Frontal cortex (tissue), 4 donors: ENCODE measurements around the gene AKT2. TPM values are rescaled to one million over a fixed set of nuclear protein-coding genes. Genes with fewer than 3 reads are reported as not detected.

ENCODE experiments used
- DNase-seq, 2 donors: peaks; one replicate each; pipeline ENCODE4 v3.0.0; 2012; ENCODE audit warnings: low spot score in 2 of 2
- FAIRE-seq: peaks from 2 replicates; lab custom pipeline; 2012; peaks lifted over from hg19 to GRCh38; lab: Jason Lieb, UNC
- small RNA-seq: library from RNA; depleted of rRNA; stranded (forward); fragments of <200 nt; gene quantifications from one replicate; pipeline ENCODE3, GENCODE V24; 2014
- total RNA-seq: library from RNA; depleted of rRNA; stranded (reverse); fragments of >200 nt; gene quantifications from one replicate; pipeline ENCODE4 v1.2.3, GENCODE V29; 2014
- donor health status: control.
- donor health status: control.
- donor health status: control.

The AKT2 gene
- total RNA-seq, 1 donor from 2014 or later = 34.6 TPM

GRCh38 chr19:40200341-40201099, 84.6 kb downstream of the AKT2 start:
- DNase-seq (no peak), FAIRE-seq (no peak)

GRCh38 chr19:40198272-40198990, 86.7 kb downstream of the AKT2 start:
- no peak for DNase-seq
- FAIRE-seq = no peak

- no peak for FAIRE-seq
- no peak for DNase-seq
Measured at GRCh38 chr19:40193587-40193849, 91.6 kb downstream of the AKT2 start.

GRCh38 chr19:40192758-40193586, 92.2 kb downstream of the AKT2 start:
- DNase-seq (no peak), FAIRE-seq (no peak)

- FAIRE-seq = no peak
Measured at GRCh38 chr19:40191836-40192646, 93.1 kb downstream of the AKT2 start.

GRCh38 chr19:40190891-40191835, 94.0 kb downstream of the AKT2 start, which contains the start of gene MAP3K10:
Gene MAP3K10 (plus strand): TSS chr19:40191426. CDS start chr19:40192032, 606 bp downstream.
- DNase-seq (peak; percentile 85 to 94), FAIRE-seq (no peak)

More at GRCh38 chr19:40191836-40192646, 93.1 kb downstream of the AKT2 start:
- peak in 1 of 2 donors; percentile 50 for DNase-seq

- DNase-seq = no peak
Measured at GRCh38 chr19:40184273-40184672, 100.9 kb downstream of the AKT2 start.

More at GRCh38 chr19:40184273-40184672, 100.9 kb downstream of the AKT2 start:
- FAIRE-seq = no peak

Small RNAs within 50 kb of the gene (small RNA-seq; reads per million reads assigned to genes)
- gene MIR641 = 5.4 reads per million, percentile 93 among the genes with 10 or more reads in this experiment
- gene RNU6-945P = not detected

Other genes starting within 250 kb of the AKT2 start
- 35.5 TPM for gene ZNF780B, start 229.1 kb downstream of the AKT2 start, total RNA-seq
- 29.8 TPM for gene ZNF780A, start 194.4 kb downstream of the AKT2 start, total RNA-seq
- 31.4 TPM for gene MAP3K10, start 93.9 kb downstream of the AKT2 start, total RNA-seq
- gene TTC9B, start 67.0 kb downstream of the AKT2 start, total RNA-seq = 37.5 TPM
- gene CCNP, start 58.7 kb downstream of the AKT2 start, total RNA-seq = 0.41 TPM
- 9.8 TPM for gene C19orf47, start 63.1 kb upstream of the AKT2 start, total RNA-seq
- 112 TPM for gene PLD3, start 63.4 kb upstream of the AKT2 start, total RNA-seq
- gene HIPK4, start 104.8 kb upstream of the AKT2 start, total RNA-seq = not detected
- 1.2 TPM for gene PRX, start 128.0 kb upstream of the AKT2 start, total RNA-seq
- 2.0 TPM for gene SERTAD1, start 140.6 kb upstream of the AKT2 start, total RNA-seq
- 7.3 TPM for gene SERTAD3, start 159.0 kb upstream of the AKT2 start, total RNA-seq
- 29.3 TPM for gene BLVRB, start 180.4 kb upstream of the AKT2 start, total RNA-seq
- gene SPTBN4, start 181.7 kb upstream of the AKT2 start, total RNA-seq = 23.2 TPM